Testis (tissue), 2 donors: Measurements from ENCODE around the gene FLT1.

Experiments
- POLR2A ChIP-seq: fragments of 450-650 bp; IDR thresholded peaks from one replicate; pipeline ENCODE4 v1.6.1; 2017; ENCODE audit warnings: antibody characterized with exemption, mild to moderate bottlenecking, moderate library complexity
- TF ChIP-seq, protein P1 (sequence below), 3 experiments: fragments of 450-650 bp in 2 of 3; fragments of 200-600 bp in 1 of 3; sonication (generic) in 1 of 3; IDR thresholded peaks; one replicate each; pipeline ENCODE4 v1.5.1; 2016 to 2019; ENCODE audit warnings: antibody characterized with exemption in 3 of 3, mild to moderate bottlenecking in 2 of 3, moderate library complexity in 1 of 3

DNA sequence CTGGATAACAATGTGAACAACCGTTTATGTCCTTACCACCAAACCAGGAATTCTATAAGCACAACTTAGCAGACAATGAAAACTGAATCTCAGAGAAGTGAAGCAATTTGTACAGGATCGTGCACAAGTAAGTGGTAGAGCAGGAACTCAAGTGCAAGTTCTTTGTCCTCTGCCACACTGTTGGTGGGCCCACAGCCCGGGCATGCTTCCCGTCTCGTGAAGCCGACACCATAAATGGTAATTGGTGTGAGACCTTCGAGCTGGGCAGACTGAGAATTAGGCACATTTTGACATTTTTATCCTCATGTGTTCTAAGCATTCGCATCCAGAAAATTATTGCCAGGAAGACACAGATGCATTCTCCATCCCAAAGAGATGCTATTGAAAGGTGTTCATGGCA, 27.9 kb upstream of the FLT1 start:
- TF ChIP-seq POLR2A: no peak
- TF ChIP-seq, protein P1, sequence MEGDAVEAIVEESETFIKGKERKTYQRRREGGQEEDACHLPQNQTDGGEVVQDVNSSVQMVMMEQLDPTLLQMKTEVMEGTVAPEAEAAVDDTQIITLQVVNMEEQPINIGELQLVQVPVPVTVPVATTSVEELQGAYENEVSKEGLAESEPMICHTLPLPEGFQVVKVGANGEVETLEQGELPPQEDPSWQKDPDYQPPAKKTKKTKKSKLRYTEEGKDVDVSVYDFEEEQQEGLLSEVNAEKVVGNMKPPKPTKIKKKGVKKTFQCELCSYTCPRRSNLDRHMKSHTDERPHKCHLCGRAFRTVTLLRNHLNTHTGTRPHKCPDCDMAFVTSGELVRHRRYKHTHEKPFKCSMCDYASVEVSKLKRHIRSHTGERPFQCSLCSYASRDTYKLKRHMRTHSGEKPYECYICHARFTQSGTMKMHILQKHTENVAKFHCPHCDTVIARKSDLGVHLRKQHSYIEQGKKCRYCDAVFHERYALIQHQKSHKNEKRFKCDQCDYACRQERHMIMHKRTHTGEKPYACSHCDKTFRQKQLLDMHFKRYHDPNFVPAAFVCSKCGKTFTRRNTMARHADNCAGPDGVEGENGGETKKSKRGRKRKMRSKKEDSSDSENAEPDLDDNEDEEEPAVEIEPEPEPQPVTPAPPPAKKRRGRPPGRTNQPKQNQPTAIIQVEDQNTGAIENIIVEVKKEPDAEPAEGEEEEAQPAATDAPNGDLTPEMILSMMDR (IDR thresholded peaks at IDR 0.05): no peak
